WTC11 (cell line): Measurements from ENCODE around the gene METTL22. TPM values are rescaled to one million over a fixed set of nuclear protein-coding genes. Genes with fewer than 3 reads are reported as not detected.

Experiments
- ATAC-seq: fragments of 200-7000 bp; cut with Tn5 transposase; 2 replicates; pipeline ENCODE4 v1.10.0; 2021; ENCODE audit warnings: mild to moderate bottlenecking, moderate library complexity
- CTCF ChIA-PET: fragments of 300-600 bp; sonication (Branson Sonifier 250); formaldehyde crosslinking; loops from one replicate; lab custom pipeline; 2021; ENCODE audit warnings: antibody characterized with exemption; lab: Charles Lee
- POLR2A ChIA-PET: fragments of 350-600 bp; sonication (Branson Sonifier 250); formaldehyde crosslinking; loops from one replicate; lab custom pipeline; 2021; ENCODE audit warnings: antibody characterized with exemption; lab: Charles Lee
- DNase-seq: peaks from one replicate; pipeline ENCODE4 v3.0.0; 2021; ENCODE audit warnings: low spot score
- H3K27ac Mint-ChIP-seq: 2 replicates; pipeline ENCODE4 v1.8.0; 2021; ENCODE audit warnings: mixed read lengths
- H3K27me3 Mint-ChIP-seq: 2 replicates; pipeline ENCODE4 v1.8.0; 2021; ENCODE audit warnings: low read depth, mild to moderate bottlenecking, moderate library complexity, mixed read lengths
- H3K36me3 Mint-ChIP-seq: 2 replicates; pipeline ENCODE4 v1.8.0; 2021; ENCODE audit warnings: mixed read lengths
- H3K4me1 Mint-ChIP-seq: 2 replicates; pipeline ENCODE4 v1.8.0; 2022; ENCODE audit warnings: mixed read lengths
- H3K4me3 Mint-ChIP-seq: 2 replicates; pipeline ENCODE4 v1.8.0; 2021; ENCODE audit warnings: mild to moderate bottlenecking, moderate library complexity, mixed read lengths
- H3K9me3 Mint-ChIP-seq: 2 replicates; pipeline ENCODE4 v1.8.0; 2021; ENCODE audit warnings: mixed read lengths
- ATF2 ChIP-seq: sonication (generic); formaldehyde crosslinking; IDR thresholded peaks from 2 replicates; pipeline ENCODE4 v1.8.1; 2022; ENCODE audit warnings: low read depth, missing genetic modification reagents, borderline replicate concordance
- E2F4 ChIP-seq: sonication (generic); formaldehyde crosslinking; IDR thresholded peaks from 2 replicates; pipeline ENCODE4 v1.8.1; 2022; ENCODE audit warnings: low read depth, mild to moderate bottlenecking, moderate library complexity, missing genetic modification reagents, borderline replicate concordance
- E2F5 ChIP-seq: sonication (generic); formaldehyde crosslinking; IDR thresholded peaks from 2 replicates; pipeline ENCODE4 v1.8.1; 2022; ENCODE audit warnings: mild to moderate bottlenecking, moderate library complexity, missing genetic modification reagents
- EMX1 ChIP-seq: fragments of 250-450 bp; sonication (Bioruptor Pico); IDR thresholded peaks from 2 replicates; pipeline ENCODE4 v1.8.0; 2021; ENCODE audit warnings: mild to moderate bottlenecking
- ERG ChIP-seq: fragments of 250-450 bp; sonication (Bioruptor Pico); IDR thresholded peaks from 2 replicates; pipeline ENCODE4 v1.8.0; 2021; ENCODE audit warnings: mild to moderate bottlenecking
- ETV6 ChIP-seq: sonication (generic); formaldehyde crosslinking; IDR thresholded peaks from 2 replicates; pipeline ENCODE4 v1.8.1; 2022; ENCODE audit warnings: mild to moderate bottlenecking, missing genetic modification reagents
- FOXK1 ChIP-seq: sonication (generic); formaldehyde crosslinking; IDR thresholded peaks from 2 replicates; pipeline ENCODE4 v1.8.0; 2022; ENCODE audit warnings: mild to moderate bottlenecking, moderate library complexity, missing genetic modification reagents
- FOXP1 ChIP-seq: sonication (generic); formaldehyde crosslinking; IDR thresholded peaks from 2 replicates; pipeline ENCODE4 v1.8.0; 2022; ENCODE audit warnings: missing genetic modification reagents, mild to moderate bottlenecking, moderate library complexity, borderline replicate concordance
- HMGA2 ChIP-seq: fragments of 250-450 bp; sonication (Bioruptor Pico); IDR thresholded peaks from 2 replicates; pipeline ENCODE4 v1.4.0; 2021; ENCODE audit warnings: mild to moderate bottlenecking, moderate library complexity
- IRF2 ChIP-seq: sonication (generic); formaldehyde crosslinking; IDR thresholded peaks from 2 replicates; pipeline ENCODE4 v1.8.0; 2022; ENCODE audit warnings: low read depth, missing genetic modification reagents, borderline replicate concordance
- KAT7 ChIP-seq: sonication (generic); formaldehyde crosslinking; IDR thresholded peaks from 2 replicates; pipeline ENCODE4 v1.8.1; 2023; ENCODE audit warnings: missing genetic modification reagents, mild to moderate bottlenecking, borderline replicate concordance
- MYBL2 ChIP-seq: sonication (generic); formaldehyde crosslinking; IDR thresholded peaks from 2 replicates; pipeline ENCODE4 v1.8.1; 2023; ENCODE audit warnings: mild to moderate bottlenecking, moderate library complexity, missing genetic modification reagents
- RELA ChIP-seq: sonication (generic); formaldehyde crosslinking; IDR thresholded peaks from 2 replicates; pipeline ENCODE4 v1.8.1; 2022; ENCODE audit warnings: missing genetic modification reagents, mild to moderate bottlenecking, borderline replicate concordance
- SP1 ChIP-seq: sonication (generic); formaldehyde crosslinking; conservative IDR thresholded peaks from 2 replicates; pipeline ENCODE4 v1.8.1; 2022; ENCODE audit warnings: missing genetic modification reagents
- TCF7 ChIP-seq: sonication (generic); formaldehyde crosslinking; IDR thresholded peaks from 2 replicates; pipeline ENCODE4 v1.8.0; 2022; ENCODE audit warnings: mild to moderate bottlenecking, low read depth, missing genetic modification reagents, moderate library complexity
- TEAD4 ChIP-seq: sonication (generic); formaldehyde crosslinking; IDR thresholded peaks from 2 replicates; pipeline ENCODE4 v1.8.0; 2022; ENCODE audit warnings: mild to moderate bottlenecking, missing genetic modification reagents
- ZBTB21 ChIP-seq: sonication (generic); formaldehyde crosslinking; IDR thresholded peaks from 2 replicates; pipeline ENCODE4 v1.8.1; 2023; ENCODE audit warnings: mild to moderate bottlenecking, missing genetic modification reagents, borderline replicate concordance
- ZNF281 ChIP-seq: sonication (generic); formaldehyde crosslinking; IDR thresholded peaks from 2 replicates; pipeline ENCODE4 v1.8.0; 2023; ENCODE audit warnings: mild to moderate bottlenecking, missing genetic modification reagents
- ZNF425 ChIP-seq: fragments of 250-450 bp; sonication (Bioruptor Pico); conservative IDR thresholded peaks from 2 replicates; pipeline ENCODE4 v1.9.0; 2021; ENCODE audit warnings: mild to moderate bottlenecking
- ZNF671 ChIP-seq: fragments of 250-450 bp; sonication (Bioruptor Pico); IDR thresholded peaks from 2 replicates; pipeline ENCODE4 v1.8.0; 2021; ENCODE audit warnings: mild to moderate bottlenecking
- total RNA-seq: library from RNA; stranded (reverse); gene quantifications from 3 replicates; pipeline ENCODE4 v1.2.3, GENCODE V29; 2021

METTL22 gene
- total RNA-seq, 1 experiment from 2014 or later, result 82.0 TPM

GRCh38 chr16:8683640-8684039 is 62.1 kb downstream of the METTL22 start:
- no peak overlapping the region for H3K27ac Mint-ChIP-seq
- ATAC-seq (no peak), DNase-seq (no peak)
- H3K9me3 Mint-ChIP-seq, result peaks cover 11% of the 10 kb centered on the region; the same call in 1 of the 2 replicates
- ChIA-PET CTCF (interaction anchor here (1.8 kb wide), 1 partner anchor 48 kb away, joined by 4 read pairs; no protein-coding TSS in a partner anchor), POLR2A (interaction anchor here (0.6 kb wide), 1 partner anchor 168 kb away, joined by 8 read pairs; no protein-coding TSS in a partner anchor)
- H3K27me3 Mint-ChIP-seq, result peaks cover 2% of the 10 kb centered on the region; the same call in 1 of the 2 replicates
- TF ChIP-seq FOXP1 (CRISPR knock-in tag) (no peak), ZNF281 (CRISPR knock-in tag) (no peak), SP1 (CRISPR knock-in tag) (no peak), EMX1 (no peak), ZBTB21 (no peak), TCF7 (CRISPR knock-in tag) (no peak), KAT7 (no peak), E2F4 (CRISPR knock-in tag) (no peak), ATF2 (CRISPR knock-in tag) (no peak), ERG (no peak), IRF2 (CRISPR knock-in tag) (no peak), ZNF425 (CRISPR knock-in tag) (no peak), ETV6 (CRISPR knock-in tag) (no peak), MYBL2 (CRISPR knock-in tag) (no peak), E2F5 (CRISPR knock-in tag) (no peak), ZNF671 (CRISPR knock-in tag) (no peak), HMGA2 (no peak), RELA (CRISPR knock-in tag) (no peak), FOXK1 (CRISPR knock-in tag) (no peak), TEAD4 (CRISPR knock-in tag) (no peak)
- H3K4me3 Mint-ChIP-seq, result no peak overlapping the region
- H3K4me1 Mint-ChIP-seq, result peaks cover 16% of the 10 kb centered on the region
- no peaks in the 10 kb centered on the region for H3K36me3 Mint-ChIP-seq
